22Rv1 (cell line): ENCODE measurements around the gene RBM33.
"Not testable (repeated sequence)": the region's sequence is repeated elsewhere in the genome, so short reads cannot be mapped to it uniquely, and the experiment has no call there.

ENCODE experiments used
- ZFX ChIP-seq: fragments of 450-650 bp; IDR thresholded peaks from 2 replicates; pipeline ENCODE4 v1.6.1; 2017; ENCODE audit warnings: antibody characterized with exemption, borderline replicate concordance
- TF ChIP-seq, protein P1 (sequence below): fragments of 450-650 bp; IDR thresholded peaks from 2 replicates; pipeline ENCODE4 v1.5.1; 2017; ENCODE audit warnings: mild to moderate bottlenecking

DNA sequence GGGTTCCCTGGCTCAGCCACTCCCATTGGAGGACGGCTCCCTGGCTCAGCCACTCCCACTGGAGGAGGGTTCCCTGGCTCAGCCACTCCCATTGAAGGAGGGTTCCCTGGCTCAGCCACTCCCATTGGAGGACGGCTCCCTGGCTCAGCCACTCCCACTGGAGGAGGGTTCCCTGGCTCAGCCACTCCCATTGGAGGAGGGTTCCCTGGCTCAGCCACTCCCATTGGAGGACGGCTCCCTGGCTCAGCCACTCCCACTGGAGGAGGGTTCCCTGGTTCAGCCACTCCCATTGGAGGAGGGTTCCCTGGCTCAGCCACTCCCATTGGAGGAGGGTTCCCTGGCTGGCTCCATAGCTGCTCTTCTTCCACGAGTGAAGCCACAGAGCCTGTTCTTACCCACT, 173.1 kb downstream of the RBM33 start:
- TF ChIP-seq, protein P1, sequence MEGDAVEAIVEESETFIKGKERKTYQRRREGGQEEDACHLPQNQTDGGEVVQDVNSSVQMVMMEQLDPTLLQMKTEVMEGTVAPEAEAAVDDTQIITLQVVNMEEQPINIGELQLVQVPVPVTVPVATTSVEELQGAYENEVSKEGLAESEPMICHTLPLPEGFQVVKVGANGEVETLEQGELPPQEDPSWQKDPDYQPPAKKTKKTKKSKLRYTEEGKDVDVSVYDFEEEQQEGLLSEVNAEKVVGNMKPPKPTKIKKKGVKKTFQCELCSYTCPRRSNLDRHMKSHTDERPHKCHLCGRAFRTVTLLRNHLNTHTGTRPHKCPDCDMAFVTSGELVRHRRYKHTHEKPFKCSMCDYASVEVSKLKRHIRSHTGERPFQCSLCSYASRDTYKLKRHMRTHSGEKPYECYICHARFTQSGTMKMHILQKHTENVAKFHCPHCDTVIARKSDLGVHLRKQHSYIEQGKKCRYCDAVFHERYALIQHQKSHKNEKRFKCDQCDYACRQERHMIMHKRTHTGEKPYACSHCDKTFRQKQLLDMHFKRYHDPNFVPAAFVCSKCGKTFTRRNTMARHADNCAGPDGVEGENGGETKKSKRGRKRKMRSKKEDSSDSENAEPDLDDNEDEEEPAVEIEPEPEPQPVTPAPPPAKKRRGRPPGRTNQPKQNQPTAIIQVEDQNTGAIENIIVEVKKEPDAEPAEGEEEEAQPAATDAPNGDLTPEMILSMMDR, result not testable (repeated sequence)
- TF ChIP-seq ZFX, result not testable (repeated sequence)
